DOHH2 (cell line): Measurements from ENCODE around the gene PDZRN3.

Source experiments
- CTCF ChIP-seq: fragments of 200-600 bp; sonication (generic); IDR thresholded peaks from one replicate; pipeline ENCODE4 v1.5.1; 2014; ENCODE audit warnings: antibody characterized with exemption, mild to moderate bottlenecking, low read depth, low read length; ENCODE audit not compliant: poor library complexity, severe bottlenecking
- EZH2phosphoT487 ChIP-seq: fragments of 200-600 bp; sonication (generic); IDR thresholded peaks from 2 replicates; pipeline ENCODE4 v1.6.1; 2017; ENCODE audit warnings: borderline replicate concordance, mild to moderate bottlenecking, antibody characterized with exemption, low read length, moderate library complexity, mixed read lengths

- TF ChIP-seq CTCF (no peak), EZH2phosphoT487 (no peak)
These were observed 114.9 kb downstream of the PDZRN3 start for GRCh38 chr3:73509816-73510215.
